Activated CD4-positive, CD25-positive, alpha-beta regulatory T cell treated with anti-CD3 and anti-CD28 coated beads, Interleukin-2, amount 50 U/mL, for 24 hours (primary cell): ENCODE data around the gene HBE1.
"Not testable (repeated sequence)": the region's sequence is repeated elsewhere in the genome, so short reads cannot be mapped to it uniquely, and the experiment has no call there.

ENCODE experiments used
- ATAC-seq, 2 donors: fragments of 150-1000 bp; cut with Tn5 transposase; one replicate each; pipeline ENCODE4 v1.10.0; 2021; ENCODE audit warnings: mild to moderate bottlenecking in 1 of 2, moderate library complexity in 1 of 2

Gene HBE1

GRCh38 chr11:5252192-5252918 is 17.4 kb downstream of the HBE1 start:
- no peak for ATAC-seq

- no peak for ATAC-seq
Observed at GRCh38 chr11:5251746-5252145, 18.0 kb downstream of the HBE1 start.

GRCh38 chr11:5250543-5251204 is 19.1 kb downstream of the HBE1 start:
- ATAC-seq, result no peak

- not testable (repeated sequence) for ATAC-seq
Observed at GRCh38 chr11:5249807-5250396, 19.8 kb downstream of the HBE1 start, which contains the start of gene HBG1. Gene HBG1, minus strand, starts transcription at chr11:5249857. Its CDS starts 53 bp downstream, at chr11:5249804.

GRCh38 chr11:5248498-5248897 is 21.2 kb downstream of the HBE1 start:
- not testable (repeated sequence) for ATAC-seq

- no peak for ATAC-seq
Observed at GRCh38 chr11:5247472-5248192, 22.1 kb downstream of the HBE1 start.

- no peak for ATAC-seq
Observed at GRCh38 chr11:5246772-5247471, 22.8 kb downstream of the HBE1 start.

- ATAC-seq, result no peak
Observed at GRCh38 chr11:5245155-5245554, 24.6 kb downstream of the HBE1 start.

GRCh38 chr11:5243816-5244180 is 25.9 kb downstream of the HBE1 start:
- ATAC-seq, result no peak

- no peak for ATAC-seq
Observed at GRCh38 chr11:5242933-5243815, 26.6 kb downstream of the HBE1 start.

GRCh38 chr11:5242208-5242607 is 27.5 kb downstream of the HBE1 start:
- no peak for ATAC-seq

- no peak for ATAC-seq
Observed at GRCh38 chr11:5241458-5241857, 28.3 kb downstream of the HBE1 start.

- no peak for ATAC-seq
Observed at GRCh38 chr11:5240458-5240857, 29.3 kb downstream of the HBE1 start.

GRCh38 chr11:5240056-5240455 is 29.7 kb downstream of the HBE1 start:
- no peak for ATAC-seq

- no peak for ATAC-seq
Observed at GRCh38 chr11:5239046-5239445, 30.7 kb downstream of the HBE1 start.

- no peak for ATAC-seq
Observed at GRCh38 chr11:5238486-5238885, 31.3 kb downstream of the HBE1 start.

- ATAC-seq, result no peak
Observed at GRCh38 chr11:5237420-5237819, 32.3 kb downstream of the HBE1 start.

GRCh38 chr11:5235364-5236095 is 34.2 kb downstream of the HBE1 start:
- no peak for ATAC-seq

- ATAC-seq, result no peak
Observed at GRCh38 chr11:5234381-5234834, 35.3 kb downstream of the HBE1 start, which contains the start of gene HBD. Gene HBD, minus strand, starts transcription at chr11:5234483. Its CDS starts 50 bp downstream, at chr11:5234433.

- no peak for ATAC-seq
Observed at GRCh38 chr11:5233307-5233706, 36.4 kb downstream of the HBE1 start.

- ATAC-seq, result no peak
Observed at GRCh38 chr11:5232821-5233220, 36.9 kb downstream of the HBE1 start.
